GM19043 (cell line): ENCODE data around the gene PIP4K2B.

Experiments used
- ATAC-seq: cut with Tn5 transposase; IDR thresholded peaks from one replicate; pipeline ENCODE4 v1.9.1; 2021; ENCODE audit warnings: low read depth; ENCODE audit not compliant: unreplicated experiment

The PIP4K2B gene

GRCh38 chr17:38746849-38747462 is 52.4 kb downstream of the PIP4K2B start:
- ATAC-seq, result no peak

- ATAC-seq, result no peak
Observed at GRCh38 chr17:38746004-38746848, 53.1 kb downstream of the PIP4K2B start.

- no peak for ATAC-seq
Observed at GRCh38 chr17:38745545-38745944, 53.8 kb downstream of the PIP4K2B start.

- ATAC-seq, result no peak
Observed at GRCh38 chr17:38743556-38744171, 55.7 kb downstream of the PIP4K2B start.

GRCh38 chr17:38742411-38743308 is 56.7 kb downstream of the PIP4K2B start:
- ATAC-seq, result no peak

- ATAC-seq, result no peak
Observed at GRCh38 chr17:38741921-38742410, 57.4 kb downstream of the PIP4K2B start.

- ATAC-seq, result no peak
Observed at GRCh38 chr17:38741461-38741860, 57.9 kb downstream of the PIP4K2B start.

GRCh38 chr17:38740806-38741205 is 58.5 kb downstream of the PIP4K2B start:
- ATAC-seq, result no peak

GRCh38 chr17:38740044-38740443 is 59.3 kb downstream of the PIP4K2B start:
- no peak for ATAC-seq

- ATAC-seq, result no peak
Observed at GRCh38 chr17:38739305-38739704, 60.1 kb downstream of the PIP4K2B start.

GRCh38 chr17:38738686-38739085 is 60.7 kb downstream of the PIP4K2B start:
- ATAC-seq, result no peak

- ATAC-seq, result no peak
Observed at GRCh38 chr17:38738007-38738662, 61.2 kb downstream of the PIP4K2B start.

- no peak for ATAC-seq
Observed at GRCh38 chr17:38735161-38735997, 64.0 kb downstream of the PIP4K2B start.

- ATAC-seq, result no peak
Observed at GRCh38 chr17:38733982-38734973, 65.1 kb downstream of the PIP4K2B start.

- no peak for ATAC-seq
Observed at GRCh38 chr17:38733282-38733981, 65.9 kb downstream of the PIP4K2B start.

GRCh38 chr17:38732376-38733281 is 66.7 kb downstream of the PIP4K2B start:
- no peak for ATAC-seq
